ENCODE measurements around the gene CNRIP1.

DNA sequence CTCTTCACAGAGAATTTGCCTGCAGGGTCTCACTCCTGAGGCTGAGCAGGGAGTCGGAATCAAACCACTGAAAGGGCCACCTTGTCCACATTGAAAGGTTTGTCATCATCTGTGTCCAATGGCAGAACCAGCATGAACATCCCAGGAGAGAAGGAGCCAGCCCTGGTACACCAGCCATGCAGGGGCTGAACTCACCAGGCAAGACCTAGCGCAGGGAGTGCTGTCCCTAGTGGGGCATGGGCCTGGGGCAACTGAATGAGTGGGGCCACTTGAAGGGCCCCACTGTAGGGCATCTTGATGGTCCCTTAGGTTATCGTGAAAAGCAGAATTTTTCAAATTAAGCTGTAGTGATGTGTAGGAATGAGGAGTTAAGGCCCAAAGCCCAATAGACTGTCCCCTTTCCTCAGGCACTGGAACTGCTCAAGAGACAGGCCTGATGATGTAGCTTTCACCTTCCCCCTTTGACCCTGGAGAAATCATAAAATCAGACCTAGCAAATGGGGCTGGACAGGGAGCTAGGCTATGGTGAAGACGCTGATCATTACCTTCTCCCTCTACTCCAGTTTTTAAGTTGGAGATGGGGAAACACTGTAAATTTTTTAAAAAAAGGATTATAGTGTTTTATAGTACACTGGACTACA is 37.0 kb upstream of the CNRIP1 start:
- TF ChIP-seq ZNF565 (CRISPR knock-in tag; conservative IDR thresholded peaks at IDR 0.05; ENCODE audit: low read depth) (no peak), ZNF8 (CRISPR knock-in tag; IDR thresholded peaks at IDR 0.05) (no peak), RARB (CRISPR knock-in tag; IDR thresholded peaks at IDR 0.05) (no peak), PPARA (CRISPR knock-in tag; IDR thresholded peaks at IDR 0.05; ENCODE audit: borderline replicate concordance) (no peak), ISL1 (CRISPR knock-in tag; IDR thresholded peaks at IDR 0.05) (no peak)
- TF ChIP-seq, protein P1, sequence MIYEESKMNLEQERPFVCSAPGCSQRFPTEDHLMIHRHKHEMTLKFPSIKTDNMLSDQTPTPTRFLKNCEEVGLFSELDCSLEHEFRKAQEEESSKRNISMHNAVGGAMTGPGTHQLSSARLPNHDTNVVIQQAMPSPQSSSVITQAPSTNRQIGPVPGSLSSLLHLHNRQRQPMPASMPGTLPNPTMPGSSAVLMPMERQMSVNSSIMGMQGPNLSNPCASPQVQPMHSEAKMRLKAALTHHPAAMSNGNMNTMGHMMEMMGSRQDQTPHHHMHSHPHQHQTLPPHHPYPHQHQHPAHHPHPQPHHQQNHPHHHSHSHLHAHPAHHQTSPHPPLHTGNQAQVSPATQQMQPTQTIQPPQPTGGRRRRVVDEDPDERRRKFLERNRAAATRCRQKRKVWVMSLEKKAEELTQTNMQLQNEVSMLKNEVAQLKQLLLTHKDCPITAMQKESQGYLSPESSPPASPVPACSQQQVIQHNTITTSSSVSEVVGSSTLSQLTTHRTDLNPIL (CRISPR knock-in tag; IDR thresholded peaks at IDR 0.05; ENCODE audit: low read depth): no peak
